Measurements from ENCODE around the gene UMODL1.

The UMODL1 gene

DNA sequence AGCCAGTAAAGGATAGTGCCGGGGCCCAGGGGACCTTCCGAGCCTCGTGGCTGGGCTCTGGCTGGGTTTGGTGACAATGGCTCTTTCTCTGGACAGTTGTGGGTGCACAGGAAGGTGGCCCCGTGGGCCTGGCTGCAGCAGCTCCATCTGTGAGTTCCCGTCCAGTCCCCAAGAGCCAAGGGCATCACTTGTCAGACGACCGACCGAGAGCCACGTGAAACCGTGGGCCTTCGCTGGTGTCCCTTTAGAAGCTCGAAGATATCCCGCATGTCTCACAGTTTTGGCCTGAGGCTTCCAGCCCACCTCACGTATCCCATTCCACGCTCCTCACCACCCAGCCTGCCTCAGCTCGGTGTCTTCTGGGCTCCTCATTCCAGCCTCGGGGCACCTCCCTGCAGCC is 27.2 kb upstream of the UMODL1 start:
- H3K4me3 ChIP-seq (ENCODE audit: low read depth, low read length), result no peak overlapping the region
- TF ChIP-seq, protein P1, sequence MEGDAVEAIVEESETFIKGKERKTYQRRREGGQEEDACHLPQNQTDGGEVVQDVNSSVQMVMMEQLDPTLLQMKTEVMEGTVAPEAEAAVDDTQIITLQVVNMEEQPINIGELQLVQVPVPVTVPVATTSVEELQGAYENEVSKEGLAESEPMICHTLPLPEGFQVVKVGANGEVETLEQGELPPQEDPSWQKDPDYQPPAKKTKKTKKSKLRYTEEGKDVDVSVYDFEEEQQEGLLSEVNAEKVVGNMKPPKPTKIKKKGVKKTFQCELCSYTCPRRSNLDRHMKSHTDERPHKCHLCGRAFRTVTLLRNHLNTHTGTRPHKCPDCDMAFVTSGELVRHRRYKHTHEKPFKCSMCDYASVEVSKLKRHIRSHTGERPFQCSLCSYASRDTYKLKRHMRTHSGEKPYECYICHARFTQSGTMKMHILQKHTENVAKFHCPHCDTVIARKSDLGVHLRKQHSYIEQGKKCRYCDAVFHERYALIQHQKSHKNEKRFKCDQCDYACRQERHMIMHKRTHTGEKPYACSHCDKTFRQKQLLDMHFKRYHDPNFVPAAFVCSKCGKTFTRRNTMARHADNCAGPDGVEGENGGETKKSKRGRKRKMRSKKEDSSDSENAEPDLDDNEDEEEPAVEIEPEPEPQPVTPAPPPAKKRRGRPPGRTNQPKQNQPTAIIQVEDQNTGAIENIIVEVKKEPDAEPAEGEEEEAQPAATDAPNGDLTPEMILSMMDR (IDR thresholded peaks at IDR 0.05; ENCODE audit: low read depth, low read length), result no peak

DNA sequence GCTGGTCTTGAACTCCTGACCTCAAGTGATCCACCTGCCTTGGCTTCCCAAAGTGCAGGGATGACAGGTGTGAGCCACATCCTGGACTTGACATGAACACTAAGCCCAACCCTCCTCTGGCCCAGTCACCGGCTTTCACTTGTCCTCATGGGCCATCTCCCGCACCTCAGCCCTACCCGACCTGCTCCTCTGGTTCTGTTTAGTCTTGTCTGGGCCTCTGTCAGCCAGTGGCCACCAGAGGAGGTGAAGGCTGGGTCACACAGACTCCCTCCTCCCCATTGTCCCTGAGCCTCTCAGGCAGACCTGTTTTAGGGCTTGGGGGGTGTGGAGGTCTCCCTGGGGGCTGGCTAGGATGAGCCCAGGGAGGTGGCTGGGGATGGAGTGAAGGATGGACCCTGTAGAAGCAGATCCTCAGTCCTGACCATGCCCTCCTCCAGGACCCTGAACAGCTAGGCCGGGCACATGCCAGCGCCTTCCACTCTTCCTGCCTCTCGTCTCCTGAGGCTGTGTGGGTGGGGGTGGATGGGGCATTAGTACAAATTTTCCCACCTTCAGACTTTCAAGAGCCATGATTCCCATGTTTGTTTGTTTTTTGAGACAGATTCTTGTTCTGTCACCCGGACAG is 26.1 kb upstream of the UMODL1 start:
- TF ChIP-seq, protein P1 (IDR thresholded peaks at IDR 0.05; ENCODE audit: low read depth, low read length), result no peak

DNA sequence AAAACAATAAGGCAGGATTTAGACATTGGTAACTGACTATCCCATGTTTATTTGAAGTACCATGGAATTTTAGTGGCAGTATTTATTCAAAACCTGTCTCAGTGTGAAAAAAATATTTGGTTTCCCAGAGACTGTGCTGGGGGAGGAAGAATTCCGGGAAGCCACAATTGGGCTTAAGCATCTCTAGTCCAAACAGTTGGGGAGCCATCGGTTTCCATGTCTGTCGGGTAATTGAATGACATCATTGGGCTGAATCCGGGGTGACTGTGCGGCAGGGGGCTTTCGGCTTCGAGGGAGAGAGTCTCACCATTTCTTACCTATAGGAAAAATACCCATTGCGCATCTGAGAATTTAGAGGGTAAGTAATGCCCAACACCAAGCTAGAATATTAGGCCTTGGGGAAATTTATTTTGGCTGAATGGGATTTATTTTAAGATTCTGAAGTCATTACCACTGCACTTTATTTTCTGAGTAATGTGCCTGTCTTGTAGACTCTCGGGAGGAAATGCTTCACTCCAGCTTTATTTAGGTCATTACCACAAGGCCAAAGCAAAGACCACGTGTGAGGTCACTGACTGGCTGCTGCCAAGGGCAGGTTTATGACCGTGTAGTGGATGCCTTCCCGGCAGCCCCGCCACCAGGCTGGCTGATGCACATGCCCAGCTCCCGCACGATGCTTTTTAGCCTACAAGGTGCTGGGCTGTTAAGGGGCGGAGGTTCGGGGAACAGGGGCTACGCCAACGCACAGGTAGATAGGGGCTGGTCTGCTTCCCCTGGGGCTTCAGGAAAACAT is 23.1 kb upstream of the UMODL1 start:
- no peak overlapping the region for H3K4me3 ChIP-seq (ENCODE audit: low read depth, low read length)
- TF ChIP-seq, protein P1 (IDR thresholded peaks at IDR 0.05; ENCODE audit: low read depth, low read length), result no peak

More for the DNA sequence above, 26.1 kb upstream of the UMODL1 start:
- no peak overlapping the region for H3K4me3 ChIP-seq (ENCODE audit: low read depth, low read length)

DNA sequence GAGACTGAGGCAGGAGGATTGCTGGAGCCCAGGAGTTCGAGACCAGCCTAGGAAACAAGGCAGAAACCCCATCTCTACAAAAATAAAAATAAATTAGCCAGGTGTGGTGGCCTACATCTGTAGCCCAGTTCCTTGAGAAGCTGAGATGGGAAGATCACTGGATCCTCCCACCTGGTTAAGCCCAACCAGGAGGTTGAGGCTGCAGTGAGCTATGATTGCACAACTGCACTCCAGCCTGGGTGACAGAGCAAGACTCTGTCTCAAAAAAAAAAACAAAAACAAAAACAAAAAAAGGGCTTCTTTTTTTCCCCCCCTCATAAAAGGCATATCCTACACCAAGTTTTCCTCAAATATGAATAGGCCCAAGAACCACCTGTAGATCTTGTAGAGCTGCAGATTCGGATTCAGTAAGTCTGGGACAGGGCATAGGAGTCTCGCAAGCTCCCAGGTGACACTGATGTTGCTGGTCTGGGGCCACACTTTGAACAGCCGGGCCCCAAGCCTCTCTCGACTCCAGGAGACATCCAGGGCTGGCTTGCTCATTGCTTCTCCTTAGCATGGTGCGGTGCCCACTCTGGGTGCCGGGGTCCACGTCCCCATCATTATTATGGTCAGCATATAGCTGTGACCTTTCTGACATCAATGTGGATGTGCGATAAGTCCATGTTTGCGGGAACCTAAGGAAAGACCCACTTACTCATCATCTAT is 22.1 kb upstream of the UMODL1 start:
- TF ChIP-seq, protein P1 (IDR thresholded peaks at IDR 0.05; ENCODE audit: low read depth, low read length), result no peak
- no peak overlapping the region for H3K4me3 ChIP-seq (ENCODE audit: low read depth, low read length)

- TF ChIP-seq, protein P1 (IDR thresholded peaks at IDR 0.05; ENCODE audit: low read depth, low read length), result no peak
- H3K4me3 ChIP-seq (ENCODE audit: low read depth, low read length), result no peak overlapping the region
Measured at GRCh38 chr21:42049578-42050430, 21.3 kb upstream of the UMODL1 start.

DNA sequence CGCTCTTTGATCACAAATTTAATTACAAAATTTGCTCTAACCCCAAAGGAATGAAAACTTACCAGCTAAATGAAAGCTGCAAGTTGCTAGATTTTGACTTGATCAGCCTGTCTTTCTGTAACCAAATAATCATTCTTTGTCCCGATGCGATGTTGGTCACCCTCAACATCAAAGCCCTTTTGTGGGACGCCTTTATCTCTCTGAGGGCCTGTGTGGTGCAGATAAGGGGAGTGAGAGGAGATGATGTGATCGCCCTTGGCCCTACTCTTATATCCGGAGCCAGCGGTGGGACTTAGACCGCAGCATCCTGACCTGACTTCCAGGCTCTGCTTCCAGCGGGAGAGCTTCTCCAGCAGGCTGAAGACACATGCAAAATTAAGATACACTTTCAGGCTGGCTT is 19.3 kb upstream of the UMODL1 start:
- no peak overlapping the region for H3K4me3 ChIP-seq (ENCODE audit: low read depth, low read length)
- TF ChIP-seq, protein P1 (IDR thresholded peaks at IDR 0.05; ENCODE audit: low read depth, low read length), result no peak
